Measurements from ENCODE around the gene DCANP1. TPM values are rescaled to one million over a fixed set of nuclear protein-coding genes. Genes with fewer than 3 reads are reported as not detected.

Gene DCANP1
- total and polyA plus RNA-seq, 2 of the 13 experiments (the other 11 are each of a cell fraction or from before 2014, with no cell fraction given) = not detected

GRCh38 chr5:135439231-135440205 lies 7.6 kb downstream of the DCANP1 start:
- Histone ChIP-seq H3K9ac (ENCODE audit: insufficient read depth, low read depth, low read length) (no peak overlapping the region), H3K27me3 (ENCODE audit: control insufficient read depth in 1 of 2, insufficient read depth in 2 of 2, low read length in 2 of 2) (peaks cover 3 to 47% of the 10 kb centered on the region in 2 experiments; a peak in 4 of 5 replicates), H2AFZ (ENCODE audit: low read length) (no peak overlapping the region), H3K4me3 (replicated peaks in 1 of 3; ENCODE audit: insufficient read depth in 1 of 3, low read depth in 2 of 3, low read length in 3 of 3) (no peak overlapping the region), H4K20me1 (ENCODE audit: insufficient read depth, low read length) (no peaks in the 10 kb centered on the region), H3K4me1 (ENCODE audit: insufficient read depth, low read length) (peaks cover 38% of the 10 kb centered on the region), H3K36me3 (replicated peaks in 1 of 2; ENCODE audit: control insufficient read depth in 1 of 2, insufficient read depth in 2 of 2, low read length in 2 of 2) (no peaks in the 10 kb centered on the region), H3K79me2 (ENCODE audit: insufficient read depth, low read length) (no peaks in the 10 kb centered on the region), H3K27ac (ENCODE audit: extremely low read length, insufficient read depth, low read length) (no peak overlapping the region), H3K4me2 (ENCODE audit: low read depth, low read length) (no peak overlapping the region), H3K9me3 (ENCODE audit: low read length) (no peaks in the 10 kb centered on the region)
- no peak for DNase-seq (ENCODE audit: low spot score)
- BruUV-seq (replicated peaks) = no TSS peak
- in situ Hi-C loops (cut with HindIII; ENCODE audit: extremely low pct_ligation_motif_present, low pct_unique_long_range_greater_than_20kb) = no loop called here
- no peak for ATAC-seq
- 30% methylated on average over 7 of the region's 11 CpGs for WGBS (ENCODE audit: low lambda C conversion rate)
- TF ChIP-seq MXD4 (CRISPR knock-in tag; IDR thresholded peaks at IDR 0.05) = no peak
- TF ChIP-seq TEAD2 (CRISPR knock-in tag; IDR thresholded peaks at IDR 0.05) = no peak
- no peak for TF ChIP-seq ZNF577 (CRISPR knock-in tag; IDR thresholded peaks at IDR 0.05; ENCODE audit: borderline replicate concordance, low read depth)
- TF ChIP-seq GPBP1L1 (CRISPR knock-in tag; IDR thresholded peaks at IDR 0.05) = no peak
- TF ChIP-seq ZNF335 (CRISPR knock-in tag; IDR thresholded peaks at IDR 0.05) = no peak
- TF ChIP-seq ZNF703 (CRISPR knock-in tag; IDR thresholded peaks at IDR 0.05; ENCODE audit: borderline replicate concordance) = no peak
- TF ChIP-seq SATB2 (CRISPR knock-in tag; IDR thresholded peaks at IDR 0.05) = no peak
- no peak for TF ChIP-seq ONECUT2 (CRISPR knock-in tag; IDR thresholded peaks at IDR 0.05)
- no peak for TF ChIP-seq HES4 (CRISPR knock-in tag; IDR thresholded peaks at IDR 0.05; ENCODE audit: borderline replicate concordance)
- no peak for TF ChIP-seq ZNF549 (CRISPR knock-in tag; IDR thresholded peaks at IDR 0.05)
- TF ChIP-seq NCOR1 (IDR thresholded peaks at IDR 0.05; ENCODE audit: borderline replicate concordance, low read length) = no peak
- TF ChIP-seq SMARCC2 (IDR thresholded peaks at IDR 0.05) = no peak
- TF ChIP-seq REPIN1 (CRISPR knock-in tag; IDR thresholded peaks at IDR 0.05; ENCODE audit: borderline replicate concordance, low read depth) = no peak
- TF ChIP-seq TSC22D2 (CRISPR knock-in tag; IDR thresholded peaks at IDR 0.05; ENCODE audit: borderline replicate concordance) = no peak
- ChIA-PET POLR2A (no interaction called here), CTCF (ENCODE audit: low intra/inter-chr PET ratio, low total read pairs) (no interaction called here)
- intact Hi-C loops (cut with micrococcal nuclease; ENCODE audit: unreplicated experiment) = loop anchor here (10.0 kb wide), 1 partner anchor 115 kb away; no protein-coding TSS in a partner anchor
- FAIRE-seq = no peak

Measured in HepG2 (cell line).